HCT116 (cell line): ENCODE data around the gene TBC1D16.
"Not testable (repeated sequence)": the region's sequence is repeated elsewhere in the genome, so short reads cannot be mapped to it uniquely, and the experiment has no call there.

Experiments used
- CEBPB ChIP-seq: IDR thresholded peaks from 2 replicates; pipeline ENCODE4 v1.6.1; 2012; ENCODE audit warnings: low read depth
- CTCF ChIP-seq, 3 experiments: fragments of 200-600 bp in 1 of 3; sonication (generic) in 1 of 3; IDR thresholded peaks in 2 of 3; conservative IDR thresholded peaks in 1 of 3; 2 replicates each; pipeline ENCODE4 v1.5.1; 2012 to 2017; ENCODE audit warnings: low read depth in 2 of 3, low read length in 2 of 3, antibody characterized with exemption in 1 of 3, borderline replicate concordance in 1 of 3, control low read depth in 1 of 3, mild to moderate bottlenecking in 1 of 3, mixed read lengths in 1 of 3, mixed run types in 1 of 3, moderate library complexity in 1 of 3; ENCODE audit not compliant: insufficient read depth in 1 of 3
- EGR1 ChIP-seq: IDR thresholded peaks from 2 replicates; pipeline ENCODE4 v1.6.1; 2012; ENCODE audit warnings: low read depth
- EZH2 ChIP-seq: fragments of 200-600 bp; sonication (generic); IDR thresholded peaks from 2 replicates; pipeline ENCODE4 v1.6.1; 2017; ENCODE audit warnings: antibody characterized with exemption, mixed run types
- FOSL1 ChIP-seq: IDR thresholded peaks from 2 replicates; pipeline ENCODE4 v1.6.1; 2012; ENCODE audit warnings: low read depth
- JUND ChIP-seq: IDR thresholded peaks from 2 replicates; pipeline ENCODE4 v1.6.1; 2012
- POLR2A ChIP-seq: IDR thresholded peaks from 2 replicates; pipeline ENCODE4 v1.7.0; 2011; ENCODE audit warnings: borderline replicate concordance; ENCODE audit not compliant: insufficient read depth, insufficient read length; ENCODE audit errors: extremely low read depth
- POLR2AphosphoS5 ChIP-seq: IDR thresholded peaks from 2 replicates; pipeline ENCODE4 v1.6.1; 2011; ENCODE audit warnings: mild to moderate bottlenecking, low read depth, low read length, moderate library complexity
- SP1 ChIP-seq: IDR thresholded peaks from 2 replicates; pipeline ENCODE4 v1.6.1; 2012; ENCODE audit warnings: low read depth
- SRF ChIP-seq: IDR thresholded peaks from 2 replicates; pipeline ENCODE4 v1.6.1; 2012; ENCODE audit warnings: low read depth
- YY1 ChIP-seq: IDR thresholded peaks from 2 replicates; pipeline ENCODE4 v1.6.1; 2011; ENCODE audit warnings: low read length, low read depth, moderate library complexity, mild to moderate bottlenecking; ENCODE audit not compliant: insufficient replicate concordance; ENCODE audit errors: extremely low read depth
- ZBTB33 ChIP-seq: IDR thresholded peaks from 2 replicates; pipeline ENCODE4 v1.6.1; 2011; ENCODE audit warnings: mild to moderate bottlenecking, low read length, moderate library complexity; ENCODE audit not compliant: insufficient replicate concordance; ENCODE audit errors: extremely low read depth
- ZFX ChIP-seq: fragments of 450-650 bp; IDR thresholded peaks from 2 replicates; pipeline ENCODE4 v1.6.1; 2017
- TF ChIP-seq, protein P1 (sequence below): IDR thresholded peaks from 2 replicates; pipeline ENCODE4 v1.6.1; 2012

GRCh38 chr17:79994228-79994569 is 41.5 kb downstream of the TBC1D16 start:
- TF ChIP-seq CTCF (IDR thresholded peaks at IDR 0.05 in 2 of 3, conservative IDR thresholded peaks at IDR 0.05 in 1 of 3; ENCODE audit: borderline replicate concordance in 1 of 3, insufficient read depth in 1 of 3, low read depth in 2 of 3, low read length in 2 of 3); YY1; CEBPB; POLR2AphosphoS5; SRF; POLR2A; EZH2; JUND; ZBTB33; ZFX; SP1; FOSL1; EGR1: not testable (repeated sequence)
- TF ChIP-seq, protein P1, sequence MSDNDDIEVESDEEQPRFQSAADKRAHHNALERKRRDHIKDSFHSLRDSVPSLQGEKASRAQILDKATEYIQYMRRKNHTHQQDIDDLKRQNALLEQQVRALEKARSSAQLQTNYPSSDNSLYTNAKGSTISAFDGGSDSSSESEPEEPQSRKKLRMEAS: not testable (repeated sequence)
